C1 segment of cervical spinal cord (tissue), 14 donors: Measurements from ENCODE around the gene CPNE9.
A peak's percentile ranks its signal among the peaks of the same experiment; 100 is the strongest.

Experiments
- DNase-seq, 14 donors: peaks; one replicate each; lab custom pipeline; 2025; lab: John Stamatoyannopoulos, UW

The CPNE9 gene

GRCh38 chr3:9715764-9716437 lies 12.3 kb downstream of the CPNE9 start:
- peak in 8 of 14 donors; percentile 9 to 64 (median 29) for DNase-seq

DNA sequence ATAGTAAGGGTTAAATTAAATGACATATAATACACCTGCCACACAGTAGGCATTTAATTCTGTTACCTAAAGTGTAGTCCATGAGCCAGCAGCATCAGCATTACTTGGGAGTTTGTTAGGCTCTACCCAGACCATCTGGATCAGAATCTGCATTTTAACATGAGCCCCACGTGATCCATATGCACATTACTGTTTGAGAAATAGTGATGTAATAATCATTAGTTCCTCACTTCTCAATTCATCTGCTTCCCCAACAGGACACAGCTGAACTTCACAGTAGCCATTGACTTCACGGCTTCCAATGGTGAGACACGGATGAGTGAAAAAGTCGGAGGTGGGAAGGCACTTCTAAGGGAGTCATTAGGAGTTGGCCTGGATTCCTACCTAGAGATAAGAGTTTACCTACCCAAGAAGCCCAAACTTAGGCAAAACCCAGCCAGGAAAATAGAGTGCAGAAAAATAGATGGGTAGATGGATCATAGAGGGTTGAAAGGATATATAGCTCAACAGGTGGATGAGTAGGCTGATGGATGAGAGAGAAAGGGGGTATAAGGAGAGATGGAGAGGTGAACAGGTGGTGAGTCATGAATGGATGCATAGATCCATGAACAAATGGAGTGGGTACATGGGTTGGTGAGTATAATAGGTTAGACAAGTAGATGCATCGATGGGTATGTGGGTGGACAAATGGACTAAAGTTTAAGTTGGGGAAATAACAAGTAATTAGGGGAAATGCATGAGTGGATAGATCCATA lies 13.3 kb downstream of the CPNE9 start:
- no peak for DNase-seq

GRCh38 chr3:9717563-9717962 lies 13.9 kb downstream of the CPNE9 start:
- DNase-seq, result no peak

DNA sequence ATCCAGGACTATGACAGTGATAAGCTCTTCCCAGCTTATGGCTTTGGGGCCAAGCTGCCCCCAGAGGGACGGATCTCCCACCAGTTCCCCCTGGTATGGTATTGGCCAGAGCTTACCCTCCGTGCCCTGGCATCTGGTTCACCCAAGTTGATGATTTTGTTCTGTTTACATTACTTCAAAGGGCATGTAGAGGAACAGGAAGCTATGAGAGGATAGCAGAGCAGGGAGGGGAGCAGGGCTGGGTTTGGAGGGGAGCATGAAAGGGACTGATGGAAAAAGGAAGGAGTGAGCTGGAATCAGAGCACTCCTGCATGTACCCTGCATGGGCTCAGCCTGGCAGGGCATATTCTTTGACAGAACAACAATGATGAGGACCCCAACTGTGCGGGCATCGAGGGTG lies 14.5 kb downstream of the CPNE9 start:
- DNase-seq, result no peak

GRCh38 chr3:9721015-9721699 lies 17.5 kb downstream of the CPNE9 start:
- no peak for DNase-seq

DNA sequence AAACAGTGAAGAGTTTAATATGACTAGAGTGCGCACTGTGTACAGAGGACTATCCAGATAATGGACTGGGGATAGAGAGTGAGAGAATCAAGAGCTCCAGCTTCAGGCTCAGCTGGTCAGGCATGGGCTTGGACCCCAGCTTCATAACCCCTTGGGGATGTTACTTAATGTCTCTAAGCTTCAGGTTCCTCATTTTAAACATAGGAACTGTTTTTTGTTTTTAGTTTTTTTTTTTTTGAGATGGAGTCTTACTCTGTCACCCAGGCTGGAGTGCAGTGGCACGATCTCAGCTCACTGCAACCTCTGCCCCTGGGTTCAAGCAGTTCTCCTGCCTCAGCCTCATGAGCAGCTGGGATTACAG lies 18.0 kb downstream of the CPNE9 start:
- no peak for DNase-seq

- no peak for DNase-seq
These were observed 22.3 kb downstream of the CPNE9 start for GRCh38 chr3:9725775-9726515.

DNA sequence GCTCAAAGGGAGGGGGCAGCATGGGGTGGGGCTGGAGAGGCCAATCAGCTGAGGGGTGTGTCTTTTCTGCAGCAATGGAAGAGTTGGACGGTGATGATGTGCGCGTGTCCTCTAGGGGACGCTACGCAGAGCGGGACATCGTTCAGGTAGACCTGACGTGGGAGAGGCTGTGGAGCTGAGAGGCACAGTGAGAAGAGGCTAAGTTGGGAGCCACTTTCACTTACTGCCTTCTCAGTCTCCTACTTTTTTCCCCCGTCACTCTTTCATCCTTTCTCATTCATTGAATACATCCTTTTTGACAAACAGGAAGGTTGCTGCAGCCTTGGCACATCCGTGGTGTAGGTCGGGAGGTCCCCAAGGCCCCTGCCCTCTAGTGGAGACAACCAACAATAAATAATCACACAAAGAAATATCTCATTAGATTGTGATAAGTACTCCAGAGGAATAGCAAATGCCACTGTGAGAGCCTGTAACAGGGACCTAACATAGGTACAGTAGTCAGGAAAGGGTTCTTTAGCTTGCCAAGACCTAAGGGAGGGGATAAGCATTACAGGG lies 23.5 kb downstream of the CPNE9 start:
- no peak for DNase-seq

DNA sequence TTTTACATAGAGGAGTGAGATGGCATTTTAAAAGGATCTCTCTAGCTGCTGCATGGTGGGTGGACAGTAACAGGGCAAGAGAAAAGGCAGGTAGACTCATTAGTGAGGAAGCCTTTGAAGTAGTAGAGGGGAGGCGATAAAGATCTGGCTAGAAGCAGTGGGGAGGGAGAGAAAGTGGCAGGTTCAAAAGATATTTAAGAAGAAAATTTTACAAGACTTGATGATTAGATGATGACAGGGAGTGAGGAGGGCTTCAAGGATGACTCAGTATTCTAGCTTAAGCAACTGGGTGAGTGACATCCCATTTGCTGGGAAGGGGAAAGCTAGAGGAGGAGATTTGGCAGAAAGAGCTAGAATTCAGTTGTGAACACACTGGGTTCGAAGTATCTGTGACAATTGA lies 24.1 kb downstream of the CPNE9 start:
- no peak for DNase-seq

DNA sequence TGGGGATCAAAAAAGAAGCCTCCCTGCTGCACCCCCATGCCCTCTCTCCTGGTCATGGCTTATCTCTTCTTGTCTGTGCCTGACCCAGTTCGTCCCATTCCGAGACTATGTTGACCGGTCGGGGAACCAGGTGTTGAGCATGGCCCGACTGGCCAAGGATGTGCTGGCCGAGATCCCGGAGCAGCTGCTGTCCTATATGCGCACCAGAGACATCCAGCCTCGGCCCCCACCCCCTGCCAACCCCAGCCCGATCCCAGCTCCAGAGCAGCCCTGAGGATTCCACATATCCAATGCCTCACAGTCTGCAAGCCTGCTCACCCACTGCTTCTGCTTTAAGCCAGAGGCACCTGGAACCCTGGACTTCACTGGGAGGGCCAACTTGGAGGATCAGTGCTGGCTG lies 25.8 kb downstream of the CPNE9 start:
- no peak for DNase-seq

- peak in 1 of 14 donors; percentile 84 for DNase-seq
These were observed 27.1 kb downstream of the CPNE9 start for GRCh38 chr3:9730657-9731205.

GRCh38 chr3:9731206-9732079 lies 27.8 kb downstream of the CPNE9 start, which contains the start of gene BRPF1:
Gene BRPF1 (plus strand): TSS chr3:9731735. CDS start chr3:9734141, 2,406 bp downstream.
- DNase-seq, result peak; percentile 84 to 99 (median 98)

DNA sequence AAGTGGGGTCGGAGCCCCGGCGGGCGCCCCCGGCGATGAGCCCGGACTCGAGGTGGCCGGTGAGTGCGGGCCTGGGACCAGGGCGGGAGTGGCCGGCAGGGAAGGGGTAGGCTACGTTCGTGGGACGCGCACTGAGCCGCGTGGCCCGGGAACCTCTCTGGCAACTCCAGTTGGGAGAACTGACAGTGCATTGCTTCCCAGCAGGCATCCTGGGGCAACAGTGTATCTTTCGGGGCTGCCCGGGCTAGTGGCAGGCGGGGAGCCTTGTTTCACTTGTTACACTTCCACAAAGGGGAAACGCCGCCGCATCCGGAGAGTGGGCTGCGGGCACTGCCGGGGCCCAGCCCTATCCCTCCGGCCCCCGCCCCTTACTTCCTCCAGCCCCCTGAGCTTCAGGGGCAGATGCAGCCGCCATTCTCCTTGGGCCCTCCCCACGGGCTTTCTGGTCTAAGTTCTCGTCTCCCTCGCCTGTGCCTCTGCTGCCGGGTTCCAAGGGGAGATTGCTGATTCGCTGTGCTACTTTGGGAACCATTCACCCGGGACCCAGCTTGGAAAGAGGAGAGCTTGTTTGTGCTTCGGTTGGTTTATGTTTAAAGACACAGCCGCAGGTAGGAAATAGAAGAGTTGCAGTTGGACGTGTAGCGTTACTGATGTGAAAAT lies 28.6 kb downstream of the CPNE9 start:
- DNase-seq, result peak in 1 of 14 donors; percentile 15

GRCh38 chr3:9732740-9733115 lies 29.1 kb downstream of the CPNE9 start:
- DNase-seq, result peak in 3 of 14 donors; percentile 4 to 23 (median 14)

DNA sequence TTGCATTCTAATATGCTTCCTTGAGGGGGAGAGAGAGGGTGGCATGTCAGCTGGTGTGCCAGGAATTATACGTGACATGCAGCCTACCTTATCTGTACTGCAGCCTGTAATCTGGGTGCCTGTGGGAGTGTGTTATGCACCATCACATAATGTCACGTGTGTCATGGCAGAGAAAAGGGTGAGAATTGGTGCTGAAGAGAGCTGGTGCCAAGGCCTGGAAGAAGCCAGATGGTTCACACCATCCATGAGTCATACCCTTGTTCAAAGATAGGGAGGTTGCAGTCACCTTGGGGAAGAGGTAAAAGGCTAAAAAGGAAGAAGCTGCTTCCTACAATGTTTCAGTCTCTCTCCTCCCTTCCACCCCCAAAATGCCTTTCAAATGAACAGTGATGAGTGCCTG lies 33.2 kb downstream of the CPNE9 start:
- no peak for DNase-seq

DNA sequence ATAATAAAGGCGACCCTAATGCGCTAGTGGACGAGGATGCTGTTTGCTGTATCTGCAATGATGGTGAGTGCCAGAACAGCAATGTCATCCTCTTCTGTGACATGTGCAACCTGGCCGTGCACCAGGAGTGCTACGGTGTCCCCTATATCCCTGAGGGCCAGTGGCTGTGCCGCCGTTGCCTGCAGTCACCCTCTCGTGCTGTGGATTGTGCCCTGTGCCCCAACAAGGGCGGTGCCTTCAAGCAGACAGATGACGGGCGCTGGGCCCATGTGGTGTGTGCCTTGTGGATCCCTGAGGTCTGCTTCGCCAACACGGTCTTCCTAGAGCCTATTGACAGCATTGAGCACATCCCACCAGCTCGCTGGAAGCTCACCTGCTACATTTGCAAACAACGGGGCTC lies 35.5 kb downstream of the CPNE9 start:
- no peak for DNase-seq

DNA sequence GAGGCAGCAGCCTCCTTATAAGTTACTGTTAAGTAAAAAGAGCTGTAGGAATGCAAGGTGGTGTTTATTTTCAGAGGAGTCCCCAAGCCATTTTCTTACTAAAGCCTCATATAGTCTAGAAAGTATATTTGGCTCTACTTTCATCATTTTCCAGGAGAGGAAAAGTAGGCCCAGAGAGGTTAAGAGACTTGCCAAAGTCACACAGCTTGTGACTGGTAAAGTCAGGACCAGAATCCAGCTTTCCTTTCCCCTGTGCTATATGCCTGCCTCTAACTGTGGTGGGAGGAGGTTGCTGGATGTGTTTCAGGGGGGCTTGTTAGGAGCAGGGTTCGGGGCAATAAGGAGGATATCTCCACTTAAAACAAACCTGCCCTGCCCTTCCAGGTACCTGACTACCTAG lies 38.9 kb downstream of the CPNE9 start:
- no peak for DNase-seq

DNA sequence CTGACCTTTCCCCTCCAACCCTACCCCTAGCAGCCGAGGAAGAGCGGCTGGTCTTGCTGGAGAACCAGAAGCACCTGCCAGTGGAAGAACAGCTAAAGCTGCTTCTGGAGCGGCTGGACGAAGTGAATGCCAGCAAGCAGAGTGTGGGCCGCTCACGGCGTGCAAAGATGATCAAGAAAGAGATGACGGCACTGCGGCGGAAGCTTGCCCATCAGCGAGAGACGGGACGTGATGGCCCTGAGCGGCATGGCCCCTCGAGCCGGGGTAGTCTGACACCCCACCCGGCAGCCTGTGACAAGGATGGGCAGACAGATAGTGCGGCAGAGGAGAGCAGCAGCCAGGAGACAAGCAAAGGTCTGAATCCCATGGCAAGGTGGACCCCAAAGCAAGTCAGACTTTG lies 39.9 kb downstream of the CPNE9 start:
- no peak for DNase-seq

GRCh38 chr3:9744162-9744561 lies 40.5 kb downstream of the CPNE9 start:
- DNase-seq, result no peak

- no peak for DNase-seq
These were observed 41.9 kb downstream of the CPNE9 start for GRCh38 chr3:9745521-9745920.
